Body of pancreas (tissue), 4 donors: ENCODE measurements around the gene NPM3. TPM values are rescaled to one million over a fixed set of nuclear protein-coding genes. Genes with fewer than 3 reads are reported as not detected.

Source experiments
- ATAC-seq: fragments of 150-250 bp; one replicate; pipeline ENCODE4 v1.9.1; 2016
- DNase-seq, 4 donors: peaks; one replicate each; pipeline ENCODE4 v3.0.0-alpha.2; 2019
- H3K27ac ChIP-seq, 4 donors: fragments of 200-600 bp; sonication (generic); 1 replicate in 3 of 4; 2 replicates in 1 of 4; pipeline versions ENCODE4 v1.5.1 to v1.6.1; 2016 to 2019; ENCODE audit warnings: mild to moderate bottlenecking in 1 of 4, mixed read lengths in 1 of 4, moderate library complexity in 1 of 4
- H3K27me3 ChIP-seq, 2 donors: fragments of 200-600 bp; sonication (generic); one replicate each; pipeline ENCODE4 v1.6.0; 2016; ENCODE audit warnings: mild to moderate bottlenecking in 1 of 2
- H3K36me3 ChIP-seq, 2 donors: fragments of 200-600 bp; sonication (generic); replicated peaks in 1 of 2; 2 replicates each; pipeline ENCODE4 v1.5.1; 2016; ENCODE audit warnings: low read depth in 2 of 2; ENCODE audit not compliant: insufficient read depth in 1 of 2
- H3K4me1 ChIP-seq: fragments of 200-600 bp; sonication (generic); one replicate; pipeline ENCODE4 v1.6.0; 2016
- H3K4me3 ChIP-seq, 2 donors: fragments of 200-600 bp; sonication (generic); 1 replicate in 1 of 2; 2 replicates in 1 of 2; pipeline ENCODE4 v1.5.1; 2016 to 2019
- H3K9me3 ChIP-seq, 3 donors: fragments of 200-600 bp; sonication (generic); 1 replicate in 2 of 3; 2 replicates in 1 of 3; pipeline ENCODE4 v1.5.1; 2016
- CTCF ChIP-seq, 7 experiments: fragments of 450-650 bp in 4 of 7; fragments of 200-600 bp in 3 of 7; sonication (generic) in 3 of 7; IDR thresholded peaks; one replicate each; pipeline ENCODE4 v1.5.1; 2016 to 2019; ENCODE audit warnings: antibody characterized with exemption in 7 of 7
- POLR2A ChIP-seq, 3 donors: fragments of 450-650 bp; IDR thresholded peaks; one replicate each; pipeline ENCODE4 v1.6.1; 2016; ENCODE audit warnings: antibody characterized with exemption in 3 of 3, mild to moderate bottlenecking in 2 of 3
- WGBS, 2 donors: methylation state at CpG; one replicate each; pipeline ENCODE4 v1.1.5; 2017; 5-methylcytosine and 5-hydroxymethylcytosine counted together
- intact Hi-C: fragments of 100-400 bp; cut with DNase I; formaldehyde crosslinking; loops from one replicate; pipeline ENCODE4 v1.15.1; 2023
- total RNA-seq, 2 donors: library from RNA; depleted of rRNA; stranded (reverse); fragments of >200 nt; gene quantifications; one replicate each; pipeline ENCODE4 v1.1.0, GENCODE V29; 2016

NPM3 gene
- total RNA-seq, 2 donors from 2014 or later, result 8.3 to 18.1 TPM

- DNase-seq, result no peak
- TF ChIP-seq POLR2A (IDR thresholded peaks at IDR 0.05), result no peak
- no peak for TF ChIP-seq CTCF (IDR thresholded peaks at IDR 0.05)
- Histone ChIP-seq H3K36me3 (no peaks in the 10 kb centered on the region), H3K9me3 (no peaks in the 10 kb centered on the region), H3K27me3 (no peaks in the 10 kb centered on the region), H3K27ac (no peak overlapping the region), H3K4me3 (no peak overlapping the region), H3K4me1 (no peaks in the 10 kb centered on the region)
- intact Hi-C loops, result no loop called here
- ATAC-seq, result no peak
- 67 to 77% methylated on average over 9 to 10 of the region's 12 CpGs for WGBS, 2 donors
These were observed 23.7 kb downstream of the NPM3 start for GRCh38 chr10:101759309-101760247.

- WGBS, 2 donors, result 85 to 90% methylated on average over 2 of the region's 2 CpGs
- Histone ChIP-seq H3K36me3 (no peaks in the 10 kb centered on the region), H3K4me3 (no peak overlapping the region), H3K27me3 (no peaks in the 10 kb centered on the region), H3K27ac (no peak overlapping the region), H3K4me1 (no peaks in the 10 kb centered on the region), H3K9me3 (no peaks in the 10 kb centered on the region)
- DNase-seq, result no peak
- ATAC-seq, result no peak
- TF ChIP-seq POLR2A (IDR thresholded peaks at IDR 0.05) (no peak), CTCF (IDR thresholded peaks at IDR 0.05) (no peak)
- intact Hi-C loops, result no loop called here
These were observed 24.4 kb downstream of the NPM3 start for GRCh38 chr10:101758858-101759257.

GRCh38 chr10:101752241-101752640, 31.0 kb downstream of the NPM3 start:
- no peak for TF ChIP-seq CTCF (IDR thresholded peaks at IDR 0.05)
- no peak for TF ChIP-seq POLR2A (IDR thresholded peaks at IDR 0.05)
- ATAC-seq, result no peak
- H3K9me3 ChIP-seq, result no peaks in the 10 kb centered on the region
- intact Hi-C loops, result no loop called here
- DNase-seq, result no peak
- no peaks in the 10 kb centered on the region for H3K4me1 ChIP-seq
- no peaks in the 10 kb centered on the region for H3K27me3 ChIP-seq
- no peak overlapping the region for H3K27ac ChIP-seq
- no peak overlapping the region for H3K4me3 ChIP-seq
- H3K36me3 ChIP-seq, result no peaks in the 10 kb centered on the region
- WGBS, 2 donors, result 56 to 59% methylated on average over 3 of the region's 3 CpGs

GRCh38 chr10:101749047-101750016, 33.9 kb downstream of the NPM3 start:
- H3K4me3 ChIP-seq, result no peak overlapping the region
- 83 to 85% methylated on average over 19 of the region's 19 CpGs for WGBS, 2 donors
- no peak for ATAC-seq
- DNase-seq, result no peak
- H3K27ac ChIP-seq, result no peak overlapping the region
- no peaks in the 10 kb centered on the region for H3K36me3 ChIP-seq
- H3K9me3 ChIP-seq, result no peaks in the 10 kb centered on the region
- no peak for TF ChIP-seq POLR2A (IDR thresholded peaks at IDR 0.05)
- no peak for TF ChIP-seq CTCF (IDR thresholded peaks at IDR 0.05)
- H3K4me1 ChIP-seq, result no peaks in the 10 kb centered on the region
- H3K27me3 ChIP-seq, result no peaks in the 10 kb centered on the region
- intact Hi-C loops, result no loop called here
